GM21447 (cell line): ENCODE data around the gene SINHCAF.
"Not testable (repeated sequence)": the region's sequence is repeated elsewhere in the genome, so short reads cannot be mapped to it uniquely, and the experiment has no call there.

Source experiments
- ATAC-seq: cut with Tn5 transposase; IDR thresholded peaks from one replicate; pipeline ENCODE4 v1.9.1; 2021; ENCODE audit not compliant: unreplicated experiment

SINHCAF gene

DNA sequence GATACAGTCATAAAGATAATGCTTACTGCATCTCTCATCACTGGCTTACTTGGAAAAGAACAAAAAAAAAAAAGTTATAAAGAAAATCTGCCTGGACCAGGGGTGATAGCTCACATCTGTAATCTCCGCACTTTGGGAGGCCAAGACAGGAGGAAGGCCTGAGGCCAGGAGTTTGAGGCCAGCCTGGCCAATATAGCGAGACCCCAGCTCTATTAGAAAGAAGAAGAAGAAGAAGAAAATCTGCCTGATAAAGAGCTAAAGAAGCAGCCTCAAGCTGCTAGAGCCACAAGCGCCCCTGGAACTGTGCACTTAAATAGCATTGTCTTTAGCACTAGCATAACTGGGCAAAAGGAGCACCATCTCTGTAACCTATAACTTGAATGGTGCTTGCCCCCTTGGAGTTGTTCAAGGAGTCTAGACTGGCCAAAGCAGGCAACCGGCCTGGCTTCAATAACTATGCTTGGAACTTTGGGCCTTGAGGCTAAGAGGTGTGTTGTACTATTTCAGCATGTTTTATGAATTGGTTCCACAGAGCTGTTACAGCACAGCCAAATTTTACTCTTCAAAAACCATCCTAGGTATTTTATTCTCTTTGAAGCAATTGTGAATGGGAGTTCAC lies 53.2 kb downstream of the SINHCAF start:
- no peak for ATAC-seq

GRCh38 chr12:31267966-31268365 lies 58.0 kb downstream of the SINHCAF start:
- ATAC-seq, result no peak

DNA sequence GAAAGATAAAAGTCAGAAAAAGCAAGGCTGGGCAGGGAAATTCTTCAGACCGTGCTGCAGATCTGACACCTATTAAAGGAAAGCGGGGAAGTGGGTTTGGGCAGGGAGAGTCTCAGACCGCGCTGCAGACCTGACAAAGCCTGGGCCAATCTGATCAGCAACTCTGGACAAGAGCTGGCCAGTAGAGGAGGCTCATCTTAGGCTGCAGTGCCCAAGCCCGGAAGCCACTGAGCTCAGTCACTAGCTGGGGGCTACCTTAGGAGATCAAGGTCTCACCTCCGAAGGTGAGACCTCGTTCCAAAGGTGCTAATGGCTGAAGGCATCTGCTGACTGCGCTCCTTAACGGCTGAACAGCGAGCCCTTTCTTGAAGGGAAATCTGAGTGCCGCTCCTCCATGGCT lies 60.2 kb downstream of the SINHCAF start:
- no peak for ATAC-seq

GRCh38 chr12:31263661-31264060 lies 62.3 kb downstream of the SINHCAF start:
- no peak for ATAC-seq

DNA sequence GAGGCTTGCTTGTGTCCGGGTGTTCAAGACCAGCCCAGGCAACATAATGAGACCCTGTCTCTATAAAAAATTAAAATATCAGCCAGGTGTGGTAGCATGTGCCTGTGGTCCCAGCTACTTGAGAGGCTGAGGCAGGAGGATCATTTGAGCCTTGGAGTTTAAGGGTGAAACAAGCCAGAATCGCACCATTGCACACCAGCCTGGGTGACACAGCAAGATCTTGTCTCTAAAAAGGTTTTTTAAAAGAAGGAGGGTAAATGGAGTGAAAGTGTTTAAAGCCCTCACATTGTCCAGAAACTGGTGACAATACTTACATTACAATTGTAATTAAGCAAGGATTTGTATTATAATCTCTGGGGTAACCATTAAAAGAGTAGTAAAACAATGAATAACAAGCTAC lies 64.2 kb downstream of the SINHCAF start:
- no peak for ATAC-seq

DNA sequence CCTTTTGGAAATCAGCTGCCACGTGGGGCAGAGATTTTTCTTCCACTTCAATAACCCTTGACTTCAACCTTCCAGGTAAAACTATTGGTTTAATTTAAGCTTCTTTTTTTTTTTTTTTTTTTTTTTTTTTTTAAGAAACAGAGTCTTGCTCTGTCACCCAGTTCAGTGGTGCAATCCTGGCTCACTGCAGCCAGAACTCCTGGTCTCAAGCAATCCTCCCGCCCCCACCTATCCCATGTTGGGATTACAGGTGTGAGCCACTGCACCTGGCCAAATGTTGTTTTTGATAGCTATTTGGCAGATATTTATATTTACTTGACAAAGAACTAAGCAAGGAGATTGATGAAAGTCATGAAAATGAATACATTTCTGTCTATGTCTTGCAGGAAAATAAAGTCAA lies 65.1 kb downstream of the SINHCAF start:
- ATAC-seq, result no peak

- ATAC-seq, result no peak
Measured at GRCh38 chr12:31259136-31259886, 66.6 kb downstream of the SINHCAF start.

DNA sequence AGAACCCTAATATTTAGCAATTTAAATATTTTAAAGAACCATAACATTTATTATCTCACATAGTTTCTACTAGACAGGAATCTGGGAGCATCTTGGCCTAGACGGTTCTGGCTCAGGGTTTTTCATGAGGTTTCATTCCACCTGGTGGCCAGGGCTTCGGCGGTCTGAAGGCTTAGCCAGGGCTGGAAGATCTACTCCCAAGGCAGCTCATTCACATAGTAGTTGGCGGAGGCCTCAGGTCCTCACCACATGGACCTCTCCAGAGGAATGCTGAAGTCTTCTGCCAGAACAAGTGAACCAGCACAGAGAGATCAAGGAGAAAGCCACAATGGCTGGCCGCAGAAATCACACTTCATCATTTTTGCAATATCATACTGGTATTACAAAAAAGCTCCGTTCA lies 68.2 kb downstream of the SINHCAF start:
- ATAC-seq, result no peak

GRCh38 chr12:31251707-31252611 lies 74.0 kb downstream of the SINHCAF start:
- ATAC-seq, result not testable (repeated sequence)

DNA sequence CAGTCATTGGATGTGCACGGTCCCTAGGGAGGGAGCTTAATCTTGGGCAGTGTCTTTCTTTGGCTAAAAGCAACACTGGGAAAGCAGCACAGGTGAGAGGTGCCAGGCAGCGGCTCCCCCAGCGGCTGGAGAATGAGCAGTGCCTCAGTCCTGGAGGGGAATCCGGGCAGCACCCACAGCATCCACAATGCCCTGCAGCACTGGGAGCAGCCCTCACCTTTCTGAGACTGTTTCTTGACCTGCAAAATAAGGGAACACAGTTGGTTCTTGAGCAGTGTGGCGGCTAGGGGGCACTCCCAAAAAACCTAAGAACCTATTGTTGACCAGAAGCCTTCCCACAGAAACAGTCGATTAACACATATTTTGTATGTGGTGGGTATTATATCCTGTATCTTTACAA lies 75.8 kb downstream of the SINHCAF start:
- ATAC-seq, result no peak

DNA sequence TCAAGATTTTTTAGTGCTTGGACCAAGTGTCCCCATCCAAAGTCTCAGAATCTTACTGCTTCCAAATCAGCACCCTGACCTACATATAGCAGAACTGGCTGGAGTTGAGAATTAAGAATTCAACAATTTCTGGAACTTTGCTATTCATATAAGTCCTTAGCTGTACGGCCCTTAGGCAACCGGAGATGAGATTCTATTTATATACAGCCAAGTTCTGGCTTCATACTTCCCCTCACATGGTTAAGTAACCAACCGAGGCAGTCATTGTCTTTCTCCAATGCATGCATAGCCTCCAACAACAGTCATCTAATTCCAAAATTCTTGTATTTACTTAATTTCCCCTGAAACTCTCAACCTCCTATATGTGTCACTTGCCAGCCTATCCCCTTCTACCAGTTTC lies 76.6 kb downstream of the SINHCAF start:
- ATAC-seq, result no peak

DNA sequence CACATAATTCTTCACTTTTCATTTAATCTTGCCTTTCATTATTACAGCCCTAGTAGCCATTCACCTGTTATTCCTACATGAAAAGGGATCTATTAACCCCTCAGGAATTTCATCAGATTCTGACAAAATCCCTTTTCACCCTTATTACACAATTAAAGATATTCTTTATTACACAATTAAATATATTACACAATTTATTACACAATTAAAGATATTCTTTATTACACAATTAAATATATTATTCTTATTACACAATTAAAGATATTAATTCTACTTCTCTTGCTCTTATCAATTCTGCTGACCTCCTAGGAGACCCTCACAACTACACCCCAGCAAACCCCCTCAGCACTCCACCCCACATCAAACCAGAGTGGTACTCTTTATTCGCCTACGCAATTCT lies 77.1 kb downstream of the SINHCAF start:
- ATAC-seq, result no peak

DNA sequence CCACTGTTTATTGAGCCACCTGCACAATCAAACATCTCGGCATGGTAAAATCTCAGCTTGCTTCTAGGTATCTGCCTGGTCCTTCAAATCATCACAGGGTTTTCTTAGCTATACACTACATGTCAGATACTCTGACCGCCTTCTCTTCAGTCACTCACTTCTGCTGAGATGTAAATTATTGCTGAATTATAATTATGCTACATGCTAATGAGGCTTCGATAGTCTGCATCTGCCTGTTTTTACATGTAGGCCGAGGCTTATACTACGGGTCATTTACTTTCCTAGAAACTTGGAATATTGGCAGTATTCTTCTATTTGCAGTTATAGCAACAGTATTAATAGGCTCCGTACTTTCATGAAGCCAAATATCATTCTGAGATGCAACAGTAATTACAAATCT lies 77.6 kb downstream of the SINHCAF start:
- ATAC-seq, result no peak

GRCh38 chr12:31246470-31246850 lies 79.5 kb downstream of the SINHCAF start:
- ATAC-seq, result no peak

DNA sequence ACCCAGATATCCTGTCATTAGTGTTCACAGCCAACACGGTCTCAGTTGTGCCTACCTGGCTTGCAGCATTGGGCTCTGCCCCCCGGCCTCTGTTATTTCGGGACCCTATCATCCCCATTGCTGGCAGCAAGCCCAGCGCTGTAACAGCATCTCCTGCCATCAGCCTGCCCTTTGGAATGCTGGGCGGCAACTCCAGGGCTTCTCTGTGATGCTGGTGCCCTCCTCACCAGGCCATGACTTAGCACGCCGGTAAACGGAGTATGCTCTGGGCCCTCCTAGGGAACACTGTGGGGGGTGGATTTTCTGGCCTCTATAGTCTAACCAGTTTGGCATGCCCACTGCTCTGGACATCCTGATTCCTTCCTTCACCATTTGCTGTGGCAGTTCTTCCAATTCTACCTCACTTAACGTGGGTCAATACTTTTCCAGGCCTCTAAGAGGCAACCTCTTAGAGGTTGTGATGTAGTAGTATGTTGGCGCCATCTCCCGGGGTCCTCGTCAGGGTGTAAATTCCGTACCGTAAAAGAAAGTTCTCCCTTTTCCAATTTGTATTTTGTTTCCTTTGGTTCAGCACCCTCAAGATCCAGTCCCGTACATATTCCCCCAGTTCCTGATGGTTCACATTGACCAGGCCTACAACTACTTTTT lies 80.0 kb downstream of the SINHCAF start:
- ATAC-seq, result no peak

- ATAC-seq, result not testable (repeated sequence)
Measured at GRCh38 chr12:31242418-31242817, 83.5 kb downstream of the SINHCAF start.

DNA sequence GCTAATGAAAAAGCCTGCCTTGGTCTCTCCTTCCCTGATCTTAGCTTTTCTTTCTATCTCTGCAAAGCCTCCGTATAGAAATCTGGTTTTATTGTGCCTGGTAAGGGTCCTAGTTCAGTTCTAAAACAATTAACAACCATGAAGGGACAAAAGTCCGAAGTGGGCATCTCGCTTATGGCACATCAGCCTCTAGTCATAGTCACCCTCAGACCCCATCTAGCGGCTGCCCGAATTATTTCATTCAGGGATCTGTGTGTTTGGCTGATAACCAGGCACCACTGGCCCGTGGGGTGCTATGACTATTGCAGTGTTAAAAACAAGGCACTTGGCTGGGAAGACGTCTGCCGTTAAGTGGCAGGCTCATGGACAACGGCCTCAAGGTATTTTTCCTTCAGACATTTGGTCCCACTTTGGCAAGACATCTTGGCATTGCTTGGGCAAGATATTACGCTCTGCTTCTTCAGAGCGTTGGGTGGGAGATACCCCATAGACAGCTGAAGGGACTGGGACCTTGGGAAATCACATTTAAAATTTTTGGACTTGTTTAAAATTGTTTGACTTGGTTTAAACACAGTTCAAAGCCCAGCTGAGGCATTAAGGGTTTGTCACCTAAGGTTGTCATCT lies 87.1 kb downstream of the SINHCAF start:
- ATAC-seq, result peak; percentile 83

- ATAC-seq, result not testable (repeated sequence)
Measured at GRCh38 chr12:31238333-31238732, 87.6 kb downstream of the SINHCAF start.

DNA sequence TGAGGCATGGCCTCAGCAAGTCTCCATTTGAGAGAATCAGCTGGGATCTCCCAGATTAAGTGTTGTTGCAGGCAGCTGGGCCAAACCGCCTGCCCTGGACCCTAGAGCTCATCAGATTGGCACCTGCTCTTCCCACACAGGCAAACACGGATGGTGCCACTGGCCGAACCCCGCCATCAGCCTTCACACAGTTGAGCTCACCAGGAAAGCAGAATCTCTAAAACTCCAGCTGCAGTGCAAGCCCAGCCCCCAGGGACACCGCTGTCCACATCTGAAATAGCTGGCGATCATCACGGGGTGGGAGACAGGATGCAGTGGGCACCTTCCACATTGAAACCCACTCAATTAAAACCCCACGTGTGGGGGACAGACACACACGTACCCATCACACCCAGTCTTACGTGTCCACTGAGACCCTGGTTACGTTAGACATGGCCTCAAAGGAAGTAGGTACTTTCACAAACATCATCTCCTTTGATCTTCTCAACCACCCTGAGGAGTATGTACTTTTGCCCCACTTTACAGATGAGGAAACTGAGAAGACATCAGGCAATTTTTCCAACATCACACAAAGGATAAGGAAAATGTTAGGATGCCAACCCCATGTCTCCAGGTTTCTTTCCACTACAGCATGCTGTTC lies 88.8 kb downstream of the SINHCAF start:
- ATAC-seq, result no peak

GRCh38 chr12:31235868-31236395 lies 90.0 kb downstream of the SINHCAF start:
- ATAC-seq, result no peak
